Measurements from ENCODE around the gene XPNPEP2. TPM values are rescaled to one million over a fixed set of nuclear protein-coding genes. Genes with fewer than 3 reads are reported as not detected.

XPNPEP2 gene
- total and polyA plus RNA-seq, 4 donors = 0.19 to 23.0 (median 4.9) TPM

DNA sequence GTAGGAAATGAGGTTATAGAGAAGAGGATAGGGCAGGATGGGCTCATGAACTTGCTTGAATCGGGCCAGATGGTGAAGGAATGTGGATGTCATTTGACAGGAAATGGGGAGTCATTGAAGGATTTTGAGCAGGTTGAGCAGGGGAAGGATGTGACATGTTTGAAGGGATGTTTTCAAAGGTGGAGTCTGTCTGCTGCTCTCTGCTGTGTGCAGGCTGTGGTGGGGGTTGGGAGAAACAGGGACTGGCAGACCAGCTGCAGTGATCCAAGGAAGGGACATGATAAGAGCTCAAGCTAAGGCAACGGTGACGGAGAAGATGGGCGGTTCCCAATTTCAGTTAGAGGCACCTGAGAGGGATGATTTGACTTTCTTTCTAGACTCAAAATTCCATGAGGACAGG, 14.0 kb upstream of the XPNPEP2 start:
- Histone ChIP-seq H3K36me3 (ENCODE audit: control insufficient read depth in 4 of 4, insufficient read depth in 3 of 4, low read depth in 1 of 4, low read length in 3 of 4) (no peaks in the 10 kb centered on the region), H3K9me3 (ENCODE audit: control insufficient read depth in 4 of 4, low read length in 3 of 4) (no peaks in the 10 kb centered on the region), H3K27ac (ENCODE audit: low read depth in 1 of 2, low read length in 2 of 2) (no peak overlapping the region), H3K9ac (ENCODE audit: low read depth in 1 of 2, low read length in 2 of 2) (no peak overlapping the region), H3K27me3 (ENCODE audit: control insufficient read depth in 4 of 4, insufficient read depth in 4 of 4, low read length in 3 of 4) (no peaks in the 10 kb centered on the region), H3K4me3 (ENCODE audit: low read depth in 1 of 3, low read length in 3 of 3) (no peak overlapping the region), H3K4me1 (ENCODE audit: control insufficient read depth in 4 of 4, insufficient read depth in 4 of 4, low read length in 3 of 4) (no peaks in the 10 kb centered on the region)
- 86% methylated on average over 4 of the region's 4 CpGs for WGBS
- DNase-seq (ENCODE audit: low spot score) = no peak
- TF ChIP-seq, protein P1, sequence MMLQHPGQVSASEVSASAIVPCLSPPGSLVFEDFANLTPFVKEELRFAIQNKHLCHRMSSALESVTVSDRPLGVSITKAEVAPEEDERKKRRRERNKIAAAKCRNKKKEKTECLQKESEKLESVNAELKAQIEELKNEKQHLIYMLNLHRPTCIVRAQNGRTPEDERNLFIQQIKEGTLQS (IDR thresholded peaks at IDR 0.05) = no peak
- TF ChIP-seq HNF4G (IDR thresholded peaks at IDR 0.05) (no peak), GABPA (IDR thresholded peaks at IDR 0.05 in 1 of 2, conservative IDR thresholded peaks at IDR 0.05 in 1 of 2) (no peak), FOXA2 (IDR thresholded peaks at IDR 0.05) (no peak), FOXA1 (IDR thresholded peaks at IDR 0.05) (no peak), JUND (IDR thresholded peaks at IDR 0.05) (no peak), NR2F2 (IDR thresholded peaks at IDR 0.05) (no peak), HNF4A (conservative IDR thresholded peaks at IDR 0.05) (no peak), YY1 (IDR thresholded peaks at IDR 0.05) (no peak), TAF1 (conservative IDR thresholded peaks at IDR 0.05) (no peak), RXRA (IDR thresholded peaks at IDR 0.05) (no peak), RAD21 (IDR thresholded peaks at IDR 0.05) (no peak), EGR1 (IDR thresholded peaks at IDR 0.05; ENCODE audit: low read depth in 2 of 2) (no peak), SP1 (IDR thresholded peaks at IDR 0.05) (no peak)
- TF ChIP-seq, protein P2, sequence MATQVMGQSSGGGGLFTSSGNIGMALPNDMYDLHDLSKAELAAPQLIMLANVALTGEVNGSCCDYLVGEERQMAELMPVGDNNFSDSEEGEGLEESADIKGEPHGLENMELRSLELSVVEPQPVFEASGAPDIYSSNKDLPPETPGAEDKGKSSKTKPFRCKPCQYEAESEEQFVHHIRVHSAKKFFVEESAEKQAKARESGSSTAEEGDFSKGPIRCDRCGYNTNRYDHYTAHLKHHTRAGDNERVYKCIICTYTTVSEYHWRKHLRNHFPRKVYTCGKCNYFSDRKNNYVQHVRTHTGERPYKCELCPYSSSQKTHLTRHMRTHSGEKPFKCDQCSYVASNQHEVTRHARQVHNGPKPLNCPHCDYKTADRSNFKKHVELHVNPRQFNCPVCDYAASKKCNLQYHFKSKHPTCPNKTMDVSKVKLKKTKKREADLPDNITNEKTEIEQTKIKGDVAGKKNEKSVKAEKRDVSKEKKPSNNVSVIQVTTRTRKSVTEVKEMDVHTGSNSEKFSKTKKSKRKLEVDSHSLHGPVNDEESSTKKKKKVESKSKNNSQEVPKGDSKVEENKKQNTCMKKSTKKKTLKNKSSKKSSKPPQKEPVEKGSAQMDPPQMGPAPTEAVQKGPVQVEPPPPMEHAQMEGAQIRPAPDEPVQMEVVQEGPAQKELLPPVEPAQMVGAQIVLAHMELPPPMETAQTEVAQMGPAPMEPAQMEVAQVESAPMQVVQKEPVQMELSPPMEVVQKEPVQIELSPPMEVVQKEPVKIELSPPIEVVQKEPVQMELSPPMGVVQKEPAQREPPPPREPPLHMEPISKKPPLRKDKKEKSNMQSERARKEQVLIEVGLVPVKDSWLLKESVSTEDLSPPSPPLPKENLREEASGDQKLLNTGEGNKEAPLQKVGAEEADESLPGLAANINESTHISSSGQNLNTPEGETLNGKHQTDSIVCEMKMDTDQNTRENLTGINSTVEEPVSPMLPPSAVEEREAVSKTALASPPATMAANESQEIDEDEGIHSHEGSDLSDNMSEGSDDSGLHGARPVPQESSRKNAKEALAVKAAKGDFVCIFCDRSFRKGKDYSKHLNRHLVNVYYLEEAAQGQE (IDR thresholded peaks at IDR 0.05) = no peak
- TF ChIP-seq, protein P3, sequence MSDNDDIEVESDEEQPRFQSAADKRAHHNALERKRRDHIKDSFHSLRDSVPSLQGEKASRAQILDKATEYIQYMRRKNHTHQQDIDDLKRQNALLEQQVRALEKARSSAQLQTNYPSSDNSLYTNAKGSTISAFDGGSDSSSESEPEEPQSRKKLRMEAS (IDR thresholded peaks at IDR 0.05) = no peak
- TF ChIP-seq, protein P4, sequence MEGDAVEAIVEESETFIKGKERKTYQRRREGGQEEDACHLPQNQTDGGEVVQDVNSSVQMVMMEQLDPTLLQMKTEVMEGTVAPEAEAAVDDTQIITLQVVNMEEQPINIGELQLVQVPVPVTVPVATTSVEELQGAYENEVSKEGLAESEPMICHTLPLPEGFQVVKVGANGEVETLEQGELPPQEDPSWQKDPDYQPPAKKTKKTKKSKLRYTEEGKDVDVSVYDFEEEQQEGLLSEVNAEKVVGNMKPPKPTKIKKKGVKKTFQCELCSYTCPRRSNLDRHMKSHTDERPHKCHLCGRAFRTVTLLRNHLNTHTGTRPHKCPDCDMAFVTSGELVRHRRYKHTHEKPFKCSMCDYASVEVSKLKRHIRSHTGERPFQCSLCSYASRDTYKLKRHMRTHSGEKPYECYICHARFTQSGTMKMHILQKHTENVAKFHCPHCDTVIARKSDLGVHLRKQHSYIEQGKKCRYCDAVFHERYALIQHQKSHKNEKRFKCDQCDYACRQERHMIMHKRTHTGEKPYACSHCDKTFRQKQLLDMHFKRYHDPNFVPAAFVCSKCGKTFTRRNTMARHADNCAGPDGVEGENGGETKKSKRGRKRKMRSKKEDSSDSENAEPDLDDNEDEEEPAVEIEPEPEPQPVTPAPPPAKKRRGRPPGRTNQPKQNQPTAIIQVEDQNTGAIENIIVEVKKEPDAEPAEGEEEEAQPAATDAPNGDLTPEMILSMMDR (IDR thresholded peaks at IDR 0.05; ENCODE audit: low read depth, low read length, missing input control) = no peak
- TF ChIP-seq, protein P5, sequence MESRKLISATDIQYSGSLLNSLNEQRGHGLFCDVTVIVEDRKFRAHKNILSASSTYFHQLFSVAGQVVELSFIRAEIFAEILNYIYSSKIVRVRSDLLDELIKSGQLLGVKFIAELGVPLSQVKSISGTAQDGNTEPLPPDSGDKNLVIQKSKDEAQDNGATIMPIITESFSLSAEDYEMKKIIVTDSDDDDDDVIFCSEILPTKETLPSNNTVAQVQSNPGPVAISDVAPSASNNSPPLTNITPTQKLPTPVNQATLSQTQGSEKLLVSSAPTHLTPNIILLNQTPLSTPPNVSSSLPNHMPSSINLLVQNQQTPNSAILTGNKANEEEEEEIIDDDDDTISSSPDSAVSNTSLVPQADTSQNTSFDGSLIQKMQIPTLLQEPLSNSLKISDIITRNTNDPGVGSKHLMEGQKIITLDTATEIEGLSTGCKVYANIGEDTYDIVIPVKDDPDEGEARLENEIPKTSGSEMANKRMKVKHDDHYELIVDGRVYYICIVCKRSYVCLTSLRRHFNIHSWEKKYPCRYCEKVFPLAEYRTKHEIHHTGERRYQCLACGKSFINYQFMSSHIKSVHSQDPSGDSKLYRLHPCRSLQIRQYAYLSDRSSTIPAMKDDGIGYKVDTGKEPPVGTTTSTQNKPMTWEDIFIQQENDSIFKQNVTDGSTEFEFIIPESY (IDR thresholded peaks at IDR 0.05) = no peak

Measured in liver (tissue), 9 donors.